ENCODE data around the gene KRT7. TPM values are rescaled to one million over a fixed set of nuclear protein-coding genes. Genes with fewer than 3 reads are reported as not detected.

Gene KRT7
- total and polyA plus RNA-seq, 2 donors (not counting 1 experiment from before 2014, with no cell fraction given): not detected

- ATAC-seq (ENCODE audit: low read depth) (no peak), DNase-seq (no peak)
- Histone ChIP-seq H2AFZ (ENCODE audit: insufficient read depth, low read depth, low read length, poor library complexity, severe bottlenecking) (no peak overlapping the region), H3K4me3 (ENCODE audit: control extremely low read depth in 1 of 5, extremely low read depth in 1 of 5, insufficient read depth in 1 of 5, low read depth in 2 of 5, low read length in 4 of 5) (no peak overlapping the region), H3K27ac (ENCODE audit: low read length in 2 of 2) (no peak overlapping the region), H3K4me1 (ENCODE audit: control insufficient read depth in 2 of 2, insufficient read depth in 2 of 2, low read length in 2 of 2) (no peaks in the 10 kb centered on the region), H3K36me3 (replicated peaks in 1 of 2; ENCODE audit: control extremely low read depth in 1 of 2, control insufficient read depth in 1 of 2, extremely low read depth in 1 of 2, insufficient read depth in 2 of 2, low read length in 1 of 2) (no peaks in the 10 kb centered on the region), H3K4me2 (replicated peaks; ENCODE audit: low read depth, low read length, poor library complexity, severe bottlenecking) (no peak overlapping the region), H3K79me2 (ENCODE audit: control insufficient read depth, insufficient read depth, low read length) (no peaks in the 10 kb centered on the region), H4K20me1 (ENCODE audit: control insufficient read depth, insufficient read depth, low read length, poor library complexity, severe bottlenecking) (no peaks in the 10 kb centered on the region), H3K9me3 (ENCODE audit: control extremely low read depth in 1 of 3, control insufficient read depth in 2 of 3, insufficient read depth in 1 of 3, low read length in 2 of 3) (peaks cover 0 to 3% (median 0%) of the 10 kb centered on the region in 3 donors), H3K9ac (ENCODE audit: low read length) (no peak overlapping the region), H3K27me3 (replicated peaks in 1 of 4; ENCODE audit: control extremely low read depth in 1 of 4, control insufficient read depth in 3 of 4, insufficient read depth in 4 of 4, low read length in 3 of 4) (peaks cover 0 to 16% (median 14%) of the 10 kb centered on the region in 4 experiments)
- TF ChIP-seq, protein P1, sequence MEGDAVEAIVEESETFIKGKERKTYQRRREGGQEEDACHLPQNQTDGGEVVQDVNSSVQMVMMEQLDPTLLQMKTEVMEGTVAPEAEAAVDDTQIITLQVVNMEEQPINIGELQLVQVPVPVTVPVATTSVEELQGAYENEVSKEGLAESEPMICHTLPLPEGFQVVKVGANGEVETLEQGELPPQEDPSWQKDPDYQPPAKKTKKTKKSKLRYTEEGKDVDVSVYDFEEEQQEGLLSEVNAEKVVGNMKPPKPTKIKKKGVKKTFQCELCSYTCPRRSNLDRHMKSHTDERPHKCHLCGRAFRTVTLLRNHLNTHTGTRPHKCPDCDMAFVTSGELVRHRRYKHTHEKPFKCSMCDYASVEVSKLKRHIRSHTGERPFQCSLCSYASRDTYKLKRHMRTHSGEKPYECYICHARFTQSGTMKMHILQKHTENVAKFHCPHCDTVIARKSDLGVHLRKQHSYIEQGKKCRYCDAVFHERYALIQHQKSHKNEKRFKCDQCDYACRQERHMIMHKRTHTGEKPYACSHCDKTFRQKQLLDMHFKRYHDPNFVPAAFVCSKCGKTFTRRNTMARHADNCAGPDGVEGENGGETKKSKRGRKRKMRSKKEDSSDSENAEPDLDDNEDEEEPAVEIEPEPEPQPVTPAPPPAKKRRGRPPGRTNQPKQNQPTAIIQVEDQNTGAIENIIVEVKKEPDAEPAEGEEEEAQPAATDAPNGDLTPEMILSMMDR (IDR thresholded peaks at IDR 0.05): no peak
- TF ChIP-seq EZH2 (IDR thresholded peaks at IDR 0.05; ENCODE audit: borderline replicate concordance, insufficient read depth, low read depth, low read length, poor library complexity, severe bottlenecking): no peak
- H3K4me3 Mint-ChIP-seq: no peak overlapping the region
- H3K27me3 Mint-ChIP-seq: peaks cover 58% of the 10 kb centered on the region
- H3K4me1 Mint-ChIP-seq: no peaks in the 10 kb centered on the region
- no CpG with 5 or more reads among the region's 4 CpGs for WGBS (ENCODE audit: insufficient coverage)
- H3K9me3 Mint-ChIP-seq (ENCODE audit: insufficient read depth): no peaks in the 10 kb centered on the region
- POLR2A ChIA-PET: no interaction called here
- intact Hi-C loops (cut with micrococcal nuclease): no loop called here
- H3K27ac Mint-ChIP-seq: no peak overlapping the region
- CTCF ChIA-PET: interaction anchor here (0.8 to 1.4 kb wide), 2 partner anchors 8 to 16 kb away, joined by 3 read pairs; no protein-coding TSS in a partner anchor
Observed at GRCh38 chr12:52221070-52221781, 11.8 kb upstream of the KRT7 start.

DNA sequence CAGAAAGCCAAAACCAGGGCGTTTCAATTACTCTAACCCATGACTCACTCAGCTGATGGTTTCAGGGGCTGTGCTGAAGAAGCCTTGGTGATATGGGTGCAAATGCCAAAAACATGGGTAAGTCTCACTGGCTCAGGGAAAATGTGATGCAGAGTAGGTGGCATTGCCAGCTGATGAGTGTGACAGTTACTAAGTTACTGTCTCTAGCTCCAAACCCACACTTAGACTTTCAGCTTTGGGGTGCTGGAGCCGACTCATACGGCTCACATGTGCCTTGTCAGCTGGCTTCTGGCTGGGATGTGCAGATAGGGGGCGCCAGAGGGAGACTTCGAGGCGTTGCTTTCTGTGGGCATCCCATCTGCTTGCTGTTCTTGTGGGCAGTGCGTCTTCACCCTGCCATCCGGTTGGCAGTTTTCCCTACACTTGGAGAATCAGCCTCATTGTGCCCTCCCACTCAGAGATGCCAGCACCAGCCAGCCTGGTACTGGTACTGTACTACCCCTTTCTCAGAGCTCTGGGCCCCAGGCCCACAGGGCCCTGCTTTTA is 11.1 kb upstream of the KRT7 start:
- TF ChIP-seq EZH2 (IDR thresholded peaks at IDR 0.05; ENCODE audit: borderline replicate concordance, insufficient read depth, low read depth, low read length, poor library complexity, severe bottlenecking): no peak
- TF ChIP-seq, protein P1 (IDR thresholded peaks at IDR 0.05): no peak

More for the DNA sequence above, 11.1 kb upstream of the KRT7 start:
- ATAC-seq (ENCODE audit: low read depth): no peak
- DNase-seq: no peak
- Histone ChIP-seq H3K27me3 (replicated peaks in 1 of 4; ENCODE audit: control extremely low read depth in 1 of 4, control insufficient read depth in 3 of 4, insufficient read depth in 4 of 4, low read length in 3 of 4) (peaks cover 0 to 16% (median 14%) of the 10 kb centered on the region in 4 experiments), H3K4me3 (ENCODE audit: control extremely low read depth in 1 of 5, extremely low read depth in 1 of 5, insufficient read depth in 1 of 5, low read depth in 2 of 5, low read length in 4 of 5) (no peak overlapping the region), H3K36me3 (replicated peaks in 1 of 2; ENCODE audit: control extremely low read depth in 1 of 2, control insufficient read depth in 1 of 2, extremely low read depth in 1 of 2, insufficient read depth in 2 of 2, low read length in 1 of 2) (no peaks in the 10 kb centered on the region), H2AFZ (ENCODE audit: insufficient read depth, low read depth, low read length, poor library complexity, severe bottlenecking) (no peak overlapping the region), H3K4me1 (ENCODE audit: control insufficient read depth in 2 of 2, insufficient read depth in 2 of 2, low read length in 2 of 2) (no peaks in the 10 kb centered on the region), H3K27ac (ENCODE audit: low read length in 2 of 2) (no peak overlapping the region), H4K20me1 (ENCODE audit: control insufficient read depth, insufficient read depth, low read length, poor library complexity, severe bottlenecking) (no peaks in the 10 kb centered on the region), H3K4me2 (replicated peaks; ENCODE audit: low read depth, low read length, poor library complexity, severe bottlenecking) (no peak overlapping the region), H3K9me3 (ENCODE audit: control extremely low read depth in 1 of 3, control insufficient read depth in 2 of 3, insufficient read depth in 1 of 3, low read length in 2 of 3) (peaks cover 0 to 3% (median 0%) of the 10 kb centered on the region in 3 donors), H3K79me2 (ENCODE audit: control insufficient read depth, insufficient read depth, low read length) (no peaks in the 10 kb centered on the region), H3K9ac (ENCODE audit: low read length) (no peak overlapping the region)
- H3K4me1 Mint-ChIP-seq: no peaks in the 10 kb centered on the region
- no peak overlapping the region for H3K27ac Mint-ChIP-seq
- H3K27me3 Mint-ChIP-seq: peaks cover 54% of the 10 kb centered on the region
- no peaks in the 10 kb centered on the region for H3K9me3 Mint-ChIP-seq (ENCODE audit: insufficient read depth)
- ChIA-PET POLR2A (no interaction called here), CTCF (interaction anchor here (0.8 to 1.4 kb wide), 2 partner anchors 9 to 15 kb away, joined by 3 read pairs; no protein-coding TSS in a partner anchor)
- 22% methylated on average over 8 of the region's 8 CpGs for WGBS (ENCODE audit: insufficient coverage)
- intact Hi-C loops (cut with micrococcal nuclease): no loop called here
- no peak overlapping the region for H3K4me3 Mint-ChIP-seq
